ENCODE measurements around the gene CRKL.

CRKL gene

DNA sequence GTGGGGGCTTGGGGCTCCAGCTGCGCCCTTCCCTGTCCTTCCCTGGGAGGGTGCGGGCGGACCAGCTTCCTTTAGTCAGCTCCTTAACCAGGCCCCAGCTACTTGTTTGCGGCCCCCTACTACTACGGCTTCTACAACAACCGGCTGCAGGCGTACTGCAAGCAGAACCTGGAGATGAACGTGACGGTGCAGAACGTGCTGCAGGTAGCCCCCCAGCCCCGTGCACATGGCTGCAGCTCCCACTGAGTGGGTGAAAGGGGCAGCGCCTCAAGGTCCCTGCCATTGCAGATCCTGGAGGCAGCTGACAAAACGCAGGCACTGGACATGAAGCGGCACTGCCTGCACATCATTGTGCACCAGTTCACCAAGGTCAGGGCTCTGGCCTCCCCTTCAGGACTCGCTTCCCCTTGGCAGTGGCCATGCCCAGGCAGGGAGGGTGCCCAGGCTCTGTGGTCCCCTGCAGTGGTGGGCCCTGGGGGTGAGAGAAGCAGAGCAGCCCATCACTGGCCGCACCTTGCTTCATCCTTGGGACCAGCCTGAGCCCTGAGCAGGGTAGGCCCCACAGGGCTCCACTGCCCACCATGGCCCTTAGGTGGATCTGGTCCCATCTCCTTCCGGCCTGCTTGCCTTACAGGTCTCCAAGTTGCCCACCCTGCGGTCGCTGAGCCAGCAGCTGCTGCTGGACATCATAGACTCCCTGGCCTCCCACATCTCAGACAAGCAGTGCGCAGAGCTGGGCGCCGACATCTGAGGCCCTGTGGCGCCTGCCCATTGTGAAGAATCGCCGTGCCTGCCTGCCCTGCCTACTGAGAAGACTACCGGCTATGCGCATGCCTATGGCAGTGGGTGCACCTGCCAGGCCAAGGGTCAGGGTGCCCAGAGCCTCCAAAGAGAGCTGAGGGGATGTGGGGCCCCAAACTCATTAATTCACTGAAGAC is 79.7 kb downstream of the CRKL start:
- DNase-seq (ENCODE audit: low read depth in 2 of 2), result no peak

DNA sequence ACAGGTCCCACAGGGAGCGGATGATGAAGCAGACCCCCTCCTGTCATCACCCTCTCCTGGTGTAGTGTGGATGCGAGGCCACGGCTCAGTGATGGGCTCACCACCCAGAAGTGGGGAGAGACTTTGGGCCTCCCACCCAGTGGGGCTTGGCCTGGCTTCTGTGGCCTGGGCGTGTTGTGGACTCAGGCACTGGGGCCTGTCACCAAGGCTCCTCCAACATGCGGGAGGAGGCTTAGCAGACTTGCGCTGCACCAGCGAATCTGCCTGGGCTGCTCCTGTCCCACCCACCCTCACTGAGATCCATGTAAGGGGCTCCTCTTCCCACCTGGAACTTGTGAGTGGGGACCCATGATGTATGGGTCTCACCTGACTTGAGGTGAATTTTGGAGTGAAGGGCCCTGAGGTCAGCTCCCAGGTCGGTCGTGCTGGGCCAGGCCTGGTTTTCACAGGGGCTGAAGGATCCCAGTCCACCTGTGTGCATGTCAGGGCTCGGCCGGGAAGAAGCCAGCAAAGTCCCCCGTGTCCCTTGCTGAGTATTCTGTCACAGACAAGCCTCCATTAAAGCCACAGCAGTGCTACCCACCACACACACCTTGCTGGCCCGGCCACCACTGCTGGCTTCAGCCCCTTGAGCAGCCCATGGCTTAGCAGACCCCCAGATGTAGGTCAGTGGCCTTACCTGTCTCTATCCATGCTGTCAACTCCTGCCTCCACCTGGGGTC is 80.5 kb downstream of the CRKL start:
- DNase-seq (ENCODE audit: low read depth in 2 of 2), result no peak

DNA sequence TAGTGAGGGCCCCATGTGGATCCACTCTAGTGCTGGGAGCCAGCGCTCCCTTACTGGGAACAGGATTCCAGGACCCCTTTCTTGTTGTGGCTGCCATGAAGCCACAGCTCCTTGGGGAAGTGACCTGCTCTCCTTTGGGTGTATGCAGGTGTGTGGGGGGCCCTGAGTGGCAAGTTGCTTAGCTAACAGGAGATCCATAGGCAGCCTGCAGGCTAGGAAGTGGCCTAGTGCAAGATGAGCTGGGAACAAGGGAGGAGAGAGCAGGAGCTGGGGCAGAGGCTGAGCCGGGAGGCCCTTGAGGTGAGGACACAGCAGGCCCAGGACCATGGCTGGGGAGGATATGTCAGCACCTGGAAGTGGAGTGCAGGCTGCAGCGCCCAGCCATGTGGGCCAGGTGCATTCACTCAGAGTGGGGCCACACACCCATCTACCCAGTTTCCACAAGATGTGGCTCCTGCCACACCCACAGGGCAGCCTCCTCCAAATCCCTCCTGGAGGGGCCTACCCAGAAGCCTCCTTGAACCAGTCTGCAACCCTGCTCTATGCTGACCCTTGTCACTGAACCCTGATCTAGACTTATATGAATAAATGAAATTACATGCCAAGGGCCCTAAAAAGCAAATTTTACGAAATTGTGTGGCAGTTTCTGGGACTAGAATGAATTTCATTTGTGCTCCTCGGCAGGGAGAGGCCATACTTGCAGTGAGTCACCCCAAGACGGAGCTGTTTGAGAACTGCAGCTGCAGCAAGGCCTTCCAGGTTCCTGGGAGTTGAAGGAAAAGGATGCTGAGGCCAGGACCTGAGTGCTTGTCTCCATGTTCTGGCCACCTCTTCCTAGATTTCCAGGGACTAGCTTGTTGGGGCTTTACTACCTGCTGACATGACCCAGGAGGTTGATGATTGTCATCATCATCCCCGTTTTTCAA is 81.5 kb downstream of the CRKL start:
- DNase-seq (ENCODE audit: low read depth in 2 of 2), result no peak

DNA sequence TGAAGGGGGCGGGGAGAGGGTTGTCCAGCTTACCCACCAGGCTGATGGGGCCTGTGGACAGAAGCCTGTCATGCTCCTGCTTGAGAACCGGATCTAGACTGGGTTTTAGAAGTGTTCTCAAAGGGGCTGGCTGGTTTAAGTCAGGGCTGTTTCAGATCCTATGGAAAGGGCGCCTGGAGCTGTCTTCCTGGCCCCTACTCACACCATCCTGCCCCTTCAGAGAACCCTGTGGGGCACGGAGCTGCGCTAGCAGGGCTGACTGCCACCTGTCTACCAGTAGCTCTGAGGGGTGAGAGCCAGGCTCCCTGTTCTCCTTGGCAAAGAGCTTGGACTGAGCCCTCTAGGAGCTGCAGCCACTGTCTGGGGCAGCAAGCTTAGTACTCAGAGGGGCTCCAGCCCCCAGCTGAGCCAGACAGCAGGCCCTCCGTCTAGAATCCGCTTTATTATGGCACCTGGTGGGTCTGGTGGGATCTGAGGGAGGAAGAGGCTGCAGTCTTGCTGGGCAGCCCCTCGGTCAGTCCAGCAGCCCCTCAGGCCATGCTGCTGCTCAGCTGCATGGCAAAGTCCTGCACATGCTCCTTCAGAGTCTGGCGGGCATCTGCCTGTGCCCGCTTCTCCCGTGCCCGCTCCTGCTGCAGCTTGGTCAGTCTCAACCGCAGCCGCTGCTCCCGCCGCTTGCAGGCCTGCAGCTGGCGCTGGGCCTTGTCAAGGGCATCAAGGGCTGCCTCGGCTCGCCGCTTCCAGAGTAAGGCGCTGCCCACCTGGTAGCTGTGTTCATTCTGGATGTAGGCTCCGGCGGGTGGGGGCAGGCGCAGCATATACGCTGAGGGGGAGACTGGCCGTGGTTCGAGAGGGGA is 82.4 kb downstream of the CRKL start:
- no peak for DNase-seq (ENCODE audit: low read depth in 2 of 2)

DNA sequence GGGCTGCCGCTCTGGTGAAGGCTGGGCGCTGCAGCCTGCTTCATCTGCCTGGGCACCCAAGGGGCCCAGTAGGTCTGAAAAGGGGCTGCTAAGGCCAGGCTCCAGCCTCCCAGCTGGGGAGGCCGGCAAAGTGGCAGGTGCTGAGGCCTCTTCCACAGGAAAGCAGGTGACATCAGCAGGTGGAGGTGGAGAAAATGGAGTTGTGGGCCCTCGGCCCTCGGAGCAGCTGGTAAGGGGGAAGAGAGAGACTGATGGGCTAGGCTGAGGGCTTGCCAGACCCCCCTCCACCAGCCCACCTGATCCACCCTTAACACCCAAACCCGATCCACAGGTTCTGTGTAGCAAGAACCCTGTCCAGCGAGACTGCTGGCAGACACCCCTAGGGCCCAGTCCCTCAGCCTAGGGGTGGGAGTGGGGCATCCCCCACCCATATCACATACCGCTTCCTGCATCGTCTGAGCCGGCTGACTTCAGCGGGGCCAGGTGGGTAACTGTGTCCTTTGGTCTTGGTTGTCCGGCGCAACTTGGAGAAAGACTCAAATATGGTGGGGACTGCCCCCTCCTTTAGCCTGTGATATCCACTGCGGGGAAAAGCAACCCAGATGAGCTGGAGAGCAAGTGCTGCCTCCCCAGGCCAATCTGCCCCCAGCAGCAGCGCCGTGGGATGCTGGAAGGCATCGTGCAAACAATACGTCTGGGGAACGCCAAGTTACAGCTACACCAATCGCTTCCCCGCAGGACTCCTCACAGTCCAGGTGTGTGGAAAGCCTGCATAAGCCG is 83.2 kb downstream of the CRKL start:
- no peak for DNase-seq (ENCODE audit: low read depth in 2 of 2)

DNA sequence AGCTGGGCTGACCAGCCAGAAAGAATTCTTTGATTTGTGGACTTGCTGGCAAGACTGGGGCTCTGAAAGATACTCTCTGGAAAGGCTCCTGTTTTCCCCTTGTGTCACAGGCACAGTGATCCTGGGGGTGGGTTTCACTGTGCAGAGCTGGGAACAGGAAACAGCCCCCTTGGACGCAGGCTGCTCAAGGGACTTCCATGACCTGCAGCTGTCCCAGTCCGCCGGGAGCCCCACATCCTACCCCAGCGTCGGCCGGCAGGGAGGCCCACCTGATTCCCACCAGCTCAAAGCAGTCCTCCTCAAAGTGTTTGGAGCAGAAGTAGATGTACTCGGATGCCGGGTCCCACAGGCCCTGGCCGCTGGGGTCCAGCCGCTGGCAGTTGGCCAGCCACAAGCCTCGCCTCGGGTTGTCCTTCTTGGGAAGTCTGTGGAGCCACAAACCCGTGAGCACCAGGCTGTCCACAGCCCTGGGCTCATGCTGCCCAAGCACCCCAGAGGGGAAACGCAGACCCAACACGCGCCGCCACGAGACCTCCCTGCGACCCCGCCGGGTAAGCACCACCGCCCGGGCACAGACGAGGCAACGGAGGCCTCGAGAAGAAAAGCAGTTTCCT is 83.9 kb downstream of the CRKL start:
- no peak for DNase-seq (ENCODE audit: low read depth in 2 of 2)

DNA sequence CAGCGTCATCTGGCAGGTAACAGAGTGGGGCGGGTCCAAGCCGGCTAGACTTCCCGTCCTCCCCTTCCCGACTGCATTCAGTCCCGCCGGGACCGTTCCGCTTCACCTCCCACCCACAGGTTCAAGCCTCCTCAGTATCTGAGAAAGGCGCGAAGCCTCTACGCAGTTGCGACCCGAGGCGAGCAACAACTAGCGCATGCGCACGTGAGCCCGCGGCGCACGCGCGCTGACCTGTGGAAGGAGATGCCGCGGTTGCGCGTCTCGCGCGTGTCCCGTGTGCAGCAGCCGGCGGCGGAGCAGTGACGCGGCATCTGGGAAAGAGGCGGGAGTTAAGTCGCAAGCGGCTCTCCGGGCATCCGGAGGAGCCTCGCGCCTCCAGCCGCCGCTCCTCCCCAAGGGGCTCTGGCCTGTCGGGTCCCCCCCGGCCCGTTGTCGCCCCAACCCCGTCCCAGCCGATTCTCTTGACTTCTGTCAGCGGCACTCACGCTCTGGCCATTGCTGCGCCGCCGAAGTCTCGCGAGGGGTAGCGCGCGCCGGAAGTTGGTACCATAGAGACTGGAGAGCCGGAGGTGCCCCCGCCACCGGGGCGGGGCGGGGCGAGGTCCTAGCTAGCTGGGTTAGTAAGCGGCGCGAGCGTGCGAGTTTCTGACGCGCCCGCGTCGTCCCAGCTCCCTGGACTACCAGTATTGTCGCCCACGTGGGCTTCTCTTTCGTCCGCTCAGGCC is 84.6 kb downstream of the CRKL start, which contains the start of gene THAP7:
THAP7 (minus strand) TSS at position 518 of the 725 bp plus-strand sequence; CDS start at position 311, 207 bp downstream.
- DNase-seq (ENCODE audit: low read depth in 2 of 2), result peak; percentile 91 to 94
